Measurements from ENCODE around the gene PSPN. TPM values are rescaled to one million over a fixed set of nuclear protein-coding genes. Genes with fewer than 3 reads are reported as not detected.

The PSPN gene
- total and polyA plus RNA-seq, 9 of the 15 experiments (the other 6 are each of a cell fraction or from before 2014, with no cell fraction given) = 0.21 to 1.1 (median 0.58) TPM

- TF ChIP-seq ATF4 (CRISPR knock-in tag; IDR thresholded peaks at IDR 0.05) (0 out of 2 replicates have a peak, but pooled peaks have one; percentile 37), RBM25 (IDR thresholded peaks at IDR 0.05; ENCODE audit: low read depth, low read length, severe bottlenecking) (peak; percentile 93), ZNF133 (CRISPR knock-in tag; IDR thresholded peaks at IDR 0.05) (no peak), NR3C1 (CRISPR knock-in tag; IDR thresholded peaks at IDR 0.05) (peak; percentile 96), XRCC5 (IDR thresholded peaks at IDR 0.05; ENCODE audit: low read depth, low read length) (no peak; the same call in 1 of the 2 replicates), THAP7 (CRISPR knock-in tag; IDR thresholded peaks at IDR 0.05) (no peak), SLC30A9 (CRISPR knock-in tag; IDR thresholded peaks at IDR 0.05) (no peak), SIN3A (IDR thresholded peaks at IDR 0.05; ENCODE audit: borderline replicate concordance in 2 of 2, control insufficient read depth in 1 of 2, low read depth in 2 of 2, low read length in 2 of 2) (peak in 1 of 2 experiments; percentile 41; a peak in 1 of 4 replicates), ZNF511 (CRISPR knock-in tag; IDR thresholded peaks at IDR 0.05) (peak; percentile 98), L3MBTL2 (IDR thresholded peaks at IDR 0.05) (peak; percentile 100), MAZ (CRISPR knock-in tag; conservative IDR thresholded peaks at IDR 0.05 in 1 of 2, IDR thresholded peaks at IDR 0.05 in 1 of 2) (peak in 1 of 2 experiments; percentile 88; a peak in 2 of 4 replicates), E2F1 (CRISPR knock-in tag; IDR thresholded peaks at IDR 0.05) (peak; percentile 90; the same call in 1 of the 2 replicates), ZNF134 (CRISPR knock-in tag; conservative IDR thresholded peaks at IDR 0.05) (peak; percentile 46; the same call in 1 of the 2 replicates), ZNF232 (CRISPR knock-in tag; IDR thresholded peaks at IDR 0.05) (peak; percentile 95), POU5F1 (IDR thresholded peaks at IDR 0.05; ENCODE audit: borderline replicate concordance, low read depth, low read length, partially characterized antibody) (no peak), CUX1 (CRISPR knock-in tag; IDR thresholded peaks at IDR 0.05) (0 out of 2 replicates have a peak, but pooled peaks have one; percentile 58), NFE2 (IDR thresholded peaks at IDR 0.05; ENCODE audit: low read depth) (0 out of 2 replicates have a peak, but pooled peaks have one; percentile 13), GABPA (tag; conservative IDR thresholded peaks at IDR 0.05; ENCODE audit: low read depth) (peak; percentile 73)
These were observed 49.4 kb upstream of the PSPN start (continued) for GRCh38 chr19:6424939-6425731.
